Hematopoietic multipotent progenitor cell treated with erythropoietin and hydrocortisone succinate and interleukin-3 and kit ligand, for 4 days (in vitro differentiated cells): ENCODE data around the gene TEX19.

ENCODE experiments used
- DNase-seq: peaks from one replicate; pipeline ENCODE4 v3.0.0-alpha.2; 2015

TEX19 gene

GRCh38 chr17:82322526-82323453, 36.3 kb upstream of the TEX19 start:
- DNase-seq = no peak

GRCh38 chr17:82323514-82324234, 35.4 kb upstream of the TEX19 start:
- DNase-seq = peak; percentile 68

GRCh38 chr17:82324566-82325285, 34.3 kb upstream of the TEX19 start:
- DNase-seq = no peak

- DNase-seq = no peak
These were observed 33.5 kb upstream of the TEX19 start for GRCh38 chr17:82325286-82326180.

- no peak for DNase-seq
These were observed 31.8 kb upstream of the TEX19 start for GRCh38 chr17:82327289-82327688.

GRCh38 chr17:82327757-82328140, 31.3 kb upstream of the TEX19 start:
- DNase-seq = no peak

GRCh38 chr17:82328141-82328993, 30.7 kb upstream of the TEX19 start:
- peak; percentile 64 for DNase-seq

GRCh38 chr17:82328994-82329507, 30.0 kb upstream of the TEX19 start:
- DNase-seq = no peak

GRCh38 chr17:82329683-82330321, 29.2 kb upstream of the TEX19 start:
- no peak for DNase-seq

GRCh38 chr17:82330322-82331239, 28.5 kb upstream of the TEX19 start:
- peak; percentile 71 for DNase-seq

GRCh38 chr17:82331345-82331939, 27.6 kb upstream of the TEX19 start:
- DNase-seq = no peak

GRCh38 chr17:82332669-82333278, 26.3 kb upstream of the TEX19 start:
- peak; percentile 65 for DNase-seq

- DNase-seq = peak; percentile 51
These were observed 25.5 kb upstream of the TEX19 start, which contains the start of gene SECTM1 for GRCh38 chr17:82333279-82334171. SECTM1 (minus strand) TSS chr17:82333766; CDS start chr17:82327240, 6,526 bp downstream.

- DNase-seq = no peak
These were observed 24.8 kb upstream of the TEX19 start for GRCh38 chr17:82334204-82334621.

- DNase-seq = peak; percentile 51
These were observed 24.2 kb upstream of the TEX19 start for GRCh38 chr17:82334622-82335394.

GRCh38 chr17:82338858-82339633, 20.0 kb upstream of the TEX19 start:
- no peak for DNase-seq
